Activated CD4-positive, alpha-beta memory T cell treated with anti-CD3 and anti-CD28 coated beads, Interleukin-2, amount 10 ng/mL, durations not matched to agents 7 days and 5 days (primary cell): ENCODE data around the gene RASSF6. TPM values are rescaled to one million over a fixed set of nuclear protein-coding genes. Genes with fewer than 3 reads are reported as not detected.
"Not testable (repeated sequence)": the region's sequence is repeated elsewhere in the genome, so short reads cannot be mapped to it uniquely, and the experiment has no call there.

Experiments
- CTCF ChIA-PET: fragments of 350-600 bp; sonication (Branson Sonifier 250); formaldehyde crosslinking; loops from one replicate; lab custom pipeline; 2021; ENCODE audit warnings: antibody characterized with exemption, inconsistent platforms; lab: Charles Lee
- POLR2A ChIA-PET: fragments of 350-600 bp; sonication (Branson Sonifier 250); formaldehyde crosslinking; loops from one replicate; lab custom pipeline; 2021; ENCODE audit warnings: antibody characterized with exemption; lab: Charles Lee
- DNase-seq: peaks from one replicate; pipeline ENCODE4 v3.0.0-alpha.2; 2020
- H3K27ac Mint-ChIP-seq: one replicate; pipeline ENCODE4 v1.8.0; 2021; ENCODE audit warnings: mild to moderate bottlenecking, mixed read lengths
- H3K27me3 Mint-ChIP-seq: one replicate; pipeline ENCODE4 v1.8.0; 2021; ENCODE audit warnings: mixed read lengths
- H3K36me3 Mint-ChIP-seq: one replicate; pipeline ENCODE4 v1.8.0; 2021; ENCODE audit warnings: low read depth, mixed read lengths
- H3K4me1 Mint-ChIP-seq: one replicate; pipeline ENCODE4 v1.8.0; 2021; ENCODE audit warnings: mixed read lengths
- H3K4me3 Mint-ChIP-seq: one replicate; pipeline ENCODE4 v1.8.0; 2021; ENCODE audit warnings: mild to moderate bottlenecking, mixed read lengths
- H3K9me3 Mint-ChIP-seq: one replicate; pipeline ENCODE4 v1.8.0; 2021; ENCODE audit warnings: mixed read lengths
- total RNA-seq, 2 experiments: library from RNA; stranded (reverse); gene quantifications; one replicate each; pipeline ENCODE4 v1.2.3, GENCODE V29; 2021

The RASSF6 gene
- total RNA-seq, 2 experiments from 2014 or later, result 0.05 TPM; not detected in 1

- Mint-ChIP-seq H3K4me1 (no peaks in the 10 kb centered on the region), H3K36me3 (no peaks in the 10 kb centered on the region), H3K4me3 (no peak overlapping the region), H3K27ac (no peak overlapping the region), H3K27me3 (peaks cover 2% of the 10 kb centered on the region), H3K9me3 (no peaks in the 10 kb centered on the region)
- ChIA-PET POLR2A (no interaction called here), CTCF (no interaction called here)
- DNase-seq, result no peak
These were observed 11.5 kb upstream of the RASSF6 start for GRCh38 chr4:73631565-73632226.

- H3K36me3 Mint-ChIP-seq, H3K4me1 Mint-ChIP-seq, H3K27me3 Mint-ChIP-seq, H3K4me3 Mint-ChIP-seq, H3K27ac Mint-ChIP-seq, CTCF ChIA-PET, POLR2A ChIA-PET, DNase-seq, H3K9me3 Mint-ChIP-seq: not testable (repeated sequence)
These were observed 8.6 kb upstream of the RASSF6 start for GRCh38 chr4:73628834-73629233.

- CTCF ChIA-PET, result no interaction called here
These were observed 1.1 kb upstream of the RASSF6 start for GRCh38 chr4:73621357-73621756.

GRCh38 chr4:73619346-73619745, 890 bp downstream of the RASSF6 start:
- Mint-ChIP-seq H3K9me3 (no peaks in the 10 kb centered on the region), H3K4me3 (no peak overlapping the region), H3K27ac (no peak overlapping the region), H3K27me3 (peaks cover 17% of the 10 kb centered on the region), H3K36me3 (no peaks in the 10 kb centered on the region), H3K4me1 (peaks cover 3% of the 10 kb centered on the region)
- ChIA-PET POLR2A (no interaction called here), CTCF (interaction anchor here (0.9 kb wide), 1 partner anchor 34 kb away, joined by 3 read pairs; no protein-coding TSS in a partner anchor)
- no peak for DNase-seq

More at GRCh38 chr4:73621357-73621756, 1.1 kb upstream of the RASSF6 start:
- no peak overlapping the region for H3K27ac Mint-ChIP-seq
- H3K4me3 Mint-ChIP-seq, result no peak overlapping the region
- H3K27me3 Mint-ChIP-seq, result peaks cover 17% of the 10 kb centered on the region
- H3K9me3 Mint-ChIP-seq, result no peaks in the 10 kb centered on the region
- peaks cover 3% of the 10 kb centered on the region for H3K4me1 Mint-ChIP-seq
- H3K36me3 Mint-ChIP-seq, result no peaks in the 10 kb centered on the region
- POLR2A ChIA-PET, result no interaction called here
- DNase-seq, result no peak

GRCh38 chr4:73617256-73617655, 3.0 kb downstream of the RASSF6 start:
- Mint-ChIP-seq H3K27me3 (peaks cover 16% of the 10 kb centered on the region), H3K9me3 (no peaks in the 10 kb centered on the region), H3K4me3 (no peak overlapping the region), H3K36me3 (no peaks in the 10 kb centered on the region), H3K4me1 (peaks cover 3% of the 10 kb centered on the region), H3K27ac (no peak overlapping the region)
- CTCF ChIA-PET, result no interaction called here
- DNase-seq, result no peak
- POLR2A ChIA-PET, result no interaction called here

- no peaks in the 10 kb centered on the region for H3K36me3 Mint-ChIP-seq
- no peak for DNase-seq
- CTCF ChIA-PET, result no interaction called here
- H3K9me3 Mint-ChIP-seq, result no peaks in the 10 kb centered on the region
- H3K4me1 Mint-ChIP-seq, result peaks cover 1% of the 10 kb centered on the region
- POLR2A ChIA-PET, result no interaction called here
- H3K27me3 Mint-ChIP-seq, result peaks cover 14% of the 10 kb centered on the region
- no peak overlapping the region for H3K4me3 Mint-ChIP-seq
- no peak overlapping the region for H3K27ac Mint-ChIP-seq
These were observed 4.6 kb downstream of the RASSF6 start for GRCh38 chr4:73615613-73616012.

GRCh38 chr4:73614311-73614867, 5.8 kb downstream of the RASSF6 start:
- Mint-ChIP-seq H3K9me3 (no peaks in the 10 kb centered on the region), H3K36me3 (no peaks in the 10 kb centered on the region), H3K4me1 (no peaks in the 10 kb centered on the region), H3K27me3 (peaks cover 4% of the 10 kb centered on the region), H3K4me3 (no peak overlapping the region), H3K27ac (no peak overlapping the region)
- CTCF ChIA-PET, result no interaction called here
- POLR2A ChIA-PET, result no interaction called here
- no peak for DNase-seq

GRCh38 chr4:73613130-73613529, 7.1 kb downstream of the RASSF6 start:
- Mint-ChIP-seq H3K9me3 (no peaks in the 10 kb centered on the region), H3K27me3 (peaks cover 1% of the 10 kb centered on the region), H3K27ac (no peak overlapping the region), H3K4me3 (no peak overlapping the region), H3K4me1 (no peaks in the 10 kb centered on the region), H3K36me3 (no peaks in the 10 kb centered on the region)
- no peak for DNase-seq
- CTCF ChIA-PET, result no interaction called here
- POLR2A ChIA-PET, result no interaction called here

- Mint-ChIP-seq H3K4me1 (peaks cover 3% of the 10 kb centered on the region), H3K9me3 (no peaks in the 10 kb centered on the region), H3K36me3 (no peaks in the 10 kb centered on the region), H3K27ac (no peak overlapping the region), H3K27me3 (peaks cover 4% of the 10 kb centered on the region), H3K4me3 (no peak overlapping the region)
- DNase-seq, result no peak
- ChIA-PET POLR2A (no interaction called here), CTCF (no interaction called here)
These were observed 8.2 kb downstream of the RASSF6 start for GRCh38 chr4:73612032-73612431.

GRCh38 chr4:73609706-73610105, 10.5 kb downstream of the RASSF6 start:
- Mint-ChIP-seq H3K9me3 (no peaks in the 10 kb centered on the region), H3K27me3 (peaks cover 4% of the 10 kb centered on the region), H3K4me3 (no peak overlapping the region), H3K4me1 (peaks cover 9% of the 10 kb centered on the region), H3K27ac (no peak overlapping the region), H3K36me3 (no peaks in the 10 kb centered on the region)
- CTCF ChIA-PET, result no interaction called here
- DNase-seq, result no peak
- POLR2A ChIA-PET, result no interaction called here

GRCh38 chr4:73608689-73609594, 11.3 kb downstream of the RASSF6 start:
- H3K36me3 Mint-ChIP-seq, result no peaks in the 10 kb centered on the region
- peaks cover 9% of the 10 kb centered on the region for H3K4me1 Mint-ChIP-seq
- no peak for DNase-seq
- H3K9me3 Mint-ChIP-seq, result no peaks in the 10 kb centered on the region
- no peak overlapping the region for H3K27ac Mint-ChIP-seq
- ChIA-PET CTCF (no interaction called here), POLR2A (no interaction called here)
- H3K4me3 Mint-ChIP-seq, result no peak overlapping the region
- peaks cover 4% of the 10 kb centered on the region for H3K27me3 Mint-ChIP-seq

GRCh38 chr4:73607375-73608033, 12.7 kb downstream of the RASSF6 start:
- no peak for DNase-seq
- CTCF ChIA-PET, result no interaction called here
- no peaks in the 10 kb centered on the region for H3K9me3 Mint-ChIP-seq
- POLR2A ChIA-PET, result no interaction called here
- peaks cover 4% of the 10 kb centered on the region for H3K27me3 Mint-ChIP-seq
- no peaks in the 10 kb centered on the region for H3K36me3 Mint-ChIP-seq
- H3K27ac Mint-ChIP-seq, result no peak overlapping the region
- H3K4me3 Mint-ChIP-seq, result no peak overlapping the region
- H3K4me1 Mint-ChIP-seq, result peaks cover 9% of the 10 kb centered on the region

- ChIA-PET CTCF (no interaction called here), POLR2A (no interaction called here)
- no peak overlapping the region for H3K27ac Mint-ChIP-seq
- DNase-seq, result no peak
- peaks cover 9% of the 10 kb centered on the region for H3K4me1 Mint-ChIP-seq
- H3K4me3 Mint-ChIP-seq, result no peak overlapping the region
- H3K27me3 Mint-ChIP-seq, result peaks cover 4% of the 10 kb centered on the region
- no peaks in the 10 kb centered on the region for H3K9me3 Mint-ChIP-seq
- no peaks in the 10 kb centered on the region for H3K36me3 Mint-ChIP-seq
These were observed 13.7 kb downstream of the RASSF6 start for GRCh38 chr4:73606465-73606974.
